IMR-90 (cell line): Measurements from ENCODE around the gene C16orf89.

Source experiments
- BHLHE40 ChIP-seq: fragments of 150-350 bp; IDR thresholded peaks from 2 replicates; pipeline ENCODE4 v1.6.1; 2016; ENCODE audit warnings: mild to moderate bottlenecking, low read depth, low read length
- CEBPB ChIP-seq: IDR thresholded peaks from 2 replicates; pipeline ENCODE4 v1.6.1; 2012; ENCODE audit warnings: low read depth, low read length, improper control_type of control experiment
- FOS ChIP-seq: fragments of 150-350 bp; IDR thresholded peaks from 2 replicates; pipeline ENCODE4 v1.6.1; 2016; ENCODE audit warnings: low read depth, low read length
- MAFK ChIP-seq: IDR thresholded peaks from 2 replicates; pipeline ENCODE4 v1.6.1; 2012; ENCODE audit warnings: low read depth, low read length, improper control_type of control experiment
- MAZ ChIP-seq: IDR thresholded peaks from 2 replicates; pipeline ENCODE4 v1.6.1; 2012; ENCODE audit warnings: low read depth, mild to moderate bottlenecking, low read length, improper control_type of control experiment, moderate library complexity, borderline replicate concordance
- MXI1 ChIP-seq: IDR thresholded peaks from 2 replicates; pipeline ENCODE4 v1.6.1; 2012; ENCODE audit warnings: low read depth, mild to moderate bottlenecking, low read length, moderate library complexity, borderline replicate concordance
- NFE2L2 ChIP-seq: fragments of 150-350 bp; IDR thresholded peaks from 2 replicates; pipeline ENCODE4 v1.6.1; 2016; ENCODE audit warnings: low read depth, mild to moderate bottlenecking, low read length
- POLR2A ChIP-seq: IDR thresholded peaks from 2 replicates; pipeline ENCODE4 v1.6.1; 2012; ENCODE audit warnings: mild to moderate bottlenecking, low read depth, low read length
- RAD21 ChIP-seq: IDR thresholded peaks from 2 replicates; pipeline ENCODE4 v1.6.1; 2012; ENCODE audit warnings: low read length, improper control_type of control experiment
- RCOR1 ChIP-seq: IDR thresholded peaks from 2 replicates; pipeline ENCODE4 v1.6.1; 2012; ENCODE audit warnings: mild to moderate bottlenecking, low read length, improper control_type of control experiment; ENCODE audit not compliant: insufficient replicate concordance
- RFX5 ChIP-seq: IDR thresholded peaks from 2 replicates; pipeline ENCODE4 v1.8.0; 2012; ENCODE audit warnings: low read depth, mild to moderate bottlenecking, low read length, moderate library complexity
- TF ChIP-seq, protein P1 (sequence below): conservative IDR thresholded peaks from 2 replicates; pipeline ENCODE4 v1.5.1; 2012; ENCODE audit warnings: mild to moderate bottlenecking, low read depth, low read length, improper control_type of control experiment
- TF ChIP-seq, protein P2 (sequence below): fragments of 150-350 bp; IDR thresholded peaks from 2 replicates; pipeline ENCODE4 v1.6.1; 2017; ENCODE audit warnings: mild to moderate bottlenecking, antibody characterized with exemption, low read length, low read depth
- TF ChIP-seq, protein P3 (sequence below): fragments of 150-350 bp; IDR thresholded peaks from 2 replicates; pipeline ENCODE4 v1.6.1; 2016; ENCODE audit warnings: low read depth, mild to moderate bottlenecking, low read length, moderate library complexity, borderline replicate concordance

DNA sequence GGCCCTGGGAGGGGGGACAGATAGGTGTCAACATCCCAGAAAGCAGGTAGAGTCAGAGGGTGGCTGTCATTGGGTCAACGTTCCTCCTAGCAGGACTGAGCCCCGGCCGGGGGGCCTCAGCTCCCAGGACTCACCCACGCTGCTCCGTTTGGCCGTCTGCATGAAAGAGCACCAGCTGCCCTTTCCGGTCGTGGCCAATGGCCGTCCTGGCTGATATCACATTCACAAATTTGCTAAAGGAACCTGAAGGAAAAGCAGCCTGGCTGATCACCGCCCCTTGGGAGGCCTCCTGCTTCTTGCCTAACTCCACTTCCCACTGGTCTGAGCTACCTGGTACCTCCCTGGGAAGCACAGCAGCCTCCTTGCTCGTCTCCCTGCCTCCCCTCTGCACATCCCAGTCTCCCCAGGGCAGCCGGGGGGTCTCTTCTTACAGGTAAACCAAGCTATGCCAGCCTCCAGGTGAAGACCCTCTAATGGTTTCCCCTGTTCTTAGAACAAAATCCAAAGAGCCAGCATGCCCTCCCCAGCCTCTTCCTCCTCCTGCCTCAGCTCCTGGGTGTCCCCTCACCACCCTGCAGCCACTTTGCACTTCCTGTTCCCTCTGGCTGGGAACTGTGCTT is 35.4 kb downstream of the C16orf89 start:
- TF ChIP-seq, protein P1, sequence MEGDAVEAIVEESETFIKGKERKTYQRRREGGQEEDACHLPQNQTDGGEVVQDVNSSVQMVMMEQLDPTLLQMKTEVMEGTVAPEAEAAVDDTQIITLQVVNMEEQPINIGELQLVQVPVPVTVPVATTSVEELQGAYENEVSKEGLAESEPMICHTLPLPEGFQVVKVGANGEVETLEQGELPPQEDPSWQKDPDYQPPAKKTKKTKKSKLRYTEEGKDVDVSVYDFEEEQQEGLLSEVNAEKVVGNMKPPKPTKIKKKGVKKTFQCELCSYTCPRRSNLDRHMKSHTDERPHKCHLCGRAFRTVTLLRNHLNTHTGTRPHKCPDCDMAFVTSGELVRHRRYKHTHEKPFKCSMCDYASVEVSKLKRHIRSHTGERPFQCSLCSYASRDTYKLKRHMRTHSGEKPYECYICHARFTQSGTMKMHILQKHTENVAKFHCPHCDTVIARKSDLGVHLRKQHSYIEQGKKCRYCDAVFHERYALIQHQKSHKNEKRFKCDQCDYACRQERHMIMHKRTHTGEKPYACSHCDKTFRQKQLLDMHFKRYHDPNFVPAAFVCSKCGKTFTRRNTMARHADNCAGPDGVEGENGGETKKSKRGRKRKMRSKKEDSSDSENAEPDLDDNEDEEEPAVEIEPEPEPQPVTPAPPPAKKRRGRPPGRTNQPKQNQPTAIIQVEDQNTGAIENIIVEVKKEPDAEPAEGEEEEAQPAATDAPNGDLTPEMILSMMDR = no peak
- TF ChIP-seq POLR2A (no peak), NFE2L2 (no peak), CEBPB (no peak), RAD21 (no peak), FOS (no peak), RFX5 (no peak), MAZ (no peak), BHLHE40 (no peak), RCOR1 (no peak), MXI1 (no peak), MAFK (no peak)
- TF ChIP-seq, protein P2, sequence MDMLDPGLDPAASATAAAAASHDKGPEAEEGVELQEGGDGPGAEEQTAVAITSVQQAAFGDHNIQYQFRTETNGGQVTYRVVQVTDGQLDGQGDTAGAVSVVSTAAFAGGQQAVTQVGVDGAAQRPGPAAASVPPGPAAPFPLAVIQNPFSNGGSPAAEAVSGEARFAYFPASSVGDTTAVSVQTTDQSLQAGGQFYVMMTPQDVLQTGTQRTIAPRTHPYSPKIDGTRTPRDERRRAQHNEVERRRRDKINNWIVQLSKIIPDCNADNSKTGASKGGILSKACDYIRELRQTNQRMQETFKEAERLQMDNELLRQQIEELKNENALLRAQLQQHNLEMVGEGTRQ = no peak
- TF ChIP-seq, protein P3, sequence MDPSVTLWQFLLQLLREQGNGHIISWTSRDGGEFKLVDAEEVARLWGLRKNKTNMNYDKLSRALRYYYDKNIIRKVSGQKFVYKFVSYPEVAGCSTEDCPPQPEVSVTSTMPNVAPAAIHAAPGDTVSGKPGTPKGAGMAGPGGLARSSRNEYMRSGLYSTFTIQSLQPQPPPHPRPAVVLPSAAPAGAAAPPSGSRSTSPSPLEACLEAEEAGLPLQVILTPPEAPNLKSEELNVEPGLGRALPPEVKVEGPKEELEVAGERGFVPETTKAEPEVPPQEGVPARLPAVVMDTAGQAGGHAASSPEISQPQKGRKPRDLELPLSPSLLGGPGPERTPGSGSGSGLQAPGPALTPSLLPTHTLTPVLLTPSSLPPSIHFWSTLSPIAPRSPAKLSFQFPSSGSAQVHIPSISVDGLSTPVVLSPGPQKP = no peak
